ENCODE data around the gene IL2. TPM values are rescaled to one million over a fixed set of nuclear protein-coding genes. Genes with fewer than 3 reads are reported as not detected.

IL2 gene
- total and polyA plus RNA-seq, 2 donors (not counting 3 experiments of a cell fraction or from before 2014, with no cell fraction given) = not detected

Other genes with a start within 250 kb of the IL2 start
- not detected in 2 replicates for gene ADAD1, start 77.7 kb downstream of the IL2 start, total RNA-seq
- not detected in 2 replicates for gene ADAD1, start 77.7 kb downstream of the IL2 start, polyA plus RNA-seq
- gene IL21, start 164.3 kb upstream of the IL2 start, total RNA-seq = not detected in 2 replicates
- not detected in 2 replicates for gene IL21, start 164.3 kb upstream of the IL2 start, polyA plus RNA-seq